HG02884 (cell line): Measurements from ENCODE around the gene SIK2.

ENCODE experiments used
- ATAC-seq: cut with Tn5 transposase; IDR thresholded peaks from one replicate; pipeline ENCODE4 v1.9.1; 2021; ENCODE audit warnings: mild to moderate bottlenecking, moderate library complexity; ENCODE audit not compliant: unreplicated experiment

The SIK2 gene

DNA sequence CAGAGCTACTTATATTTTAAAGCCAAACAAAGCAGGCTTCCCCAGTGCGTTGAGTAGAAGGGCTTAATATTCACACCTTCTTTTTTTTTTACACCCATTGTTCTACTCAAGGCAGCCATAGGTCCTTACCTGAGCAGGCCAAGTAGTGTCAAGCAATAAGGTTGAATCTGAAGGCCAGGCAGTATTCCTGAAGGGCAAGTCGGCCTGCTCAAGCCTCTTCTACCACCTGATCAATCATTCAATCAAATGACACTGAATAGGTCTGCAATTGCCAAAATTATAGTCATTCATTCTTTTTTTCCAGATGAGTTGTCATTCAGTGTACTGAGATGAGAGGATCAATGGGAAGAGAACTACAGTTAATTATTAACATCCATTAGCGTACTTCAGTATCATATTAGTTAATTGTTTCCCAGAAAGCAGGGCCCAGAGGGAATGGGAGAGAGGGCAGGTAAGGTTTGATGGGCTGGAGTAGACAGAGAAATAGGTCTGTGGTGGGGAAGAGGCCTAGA is 175.9 kb downstream of the SIK2 start:
- no peak for ATAC-seq

DNA sequence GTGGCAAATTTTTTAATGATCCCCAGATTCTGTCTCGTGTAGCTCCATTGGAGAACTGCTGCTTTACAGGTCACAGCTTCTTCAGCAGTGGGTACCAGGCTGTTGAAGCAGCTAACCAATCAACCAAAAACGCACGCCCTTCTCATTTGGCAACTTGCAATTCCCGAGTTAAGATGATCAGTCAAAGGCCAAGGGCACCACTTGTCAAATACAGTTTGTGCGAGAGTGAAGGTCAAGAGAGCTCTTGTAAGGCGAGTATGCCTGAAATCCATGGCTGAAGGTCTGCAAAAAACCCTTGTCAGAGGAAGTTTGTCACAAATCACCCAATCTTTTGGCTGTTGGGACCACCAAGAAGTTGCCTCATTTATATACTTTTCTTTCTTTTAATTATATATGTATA is 176.9 kb downstream of the SIK2 start:
- no peak for ATAC-seq
